ENCODE data around the gene BACH2.

DNA sequence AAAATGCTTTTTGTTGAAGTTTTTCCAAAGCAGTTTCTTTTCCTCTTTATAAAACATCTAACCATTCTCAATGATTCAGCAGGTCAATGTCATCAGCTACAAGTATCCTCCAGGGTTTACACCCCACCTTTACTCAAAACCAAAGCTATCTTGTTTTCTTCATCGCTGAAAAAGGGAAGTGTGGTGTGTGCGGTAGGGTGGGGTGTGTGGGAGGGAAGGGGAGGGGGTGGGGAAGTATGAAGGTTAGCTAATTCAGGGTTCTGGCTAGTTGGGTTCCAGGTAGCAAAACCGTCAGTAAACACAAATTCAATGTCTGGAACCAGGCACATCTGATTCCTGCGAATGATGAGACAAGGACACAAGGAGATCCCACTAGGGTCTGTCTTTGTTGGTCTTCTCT, 212.8 kb downstream of the BACH2 start:
- no peak for TF ChIP-seq EZH2phosphoT487 (IDR thresholded peaks at IDR 0.05; ENCODE audit: insufficient read depth, low read depth)
- no peak for TF ChIP-seq EZH2 (IDR thresholded peaks at IDR 0.05; ENCODE audit: insufficient read depth, poor library complexity, severe bottlenecking)

All from GM23248 (cell line).